ENCODE data around the gene SHISA3.
A peak's percentile ranks its signal among the peaks of the same experiment; 100 is the strongest.

SHISA3 gene

DNA sequence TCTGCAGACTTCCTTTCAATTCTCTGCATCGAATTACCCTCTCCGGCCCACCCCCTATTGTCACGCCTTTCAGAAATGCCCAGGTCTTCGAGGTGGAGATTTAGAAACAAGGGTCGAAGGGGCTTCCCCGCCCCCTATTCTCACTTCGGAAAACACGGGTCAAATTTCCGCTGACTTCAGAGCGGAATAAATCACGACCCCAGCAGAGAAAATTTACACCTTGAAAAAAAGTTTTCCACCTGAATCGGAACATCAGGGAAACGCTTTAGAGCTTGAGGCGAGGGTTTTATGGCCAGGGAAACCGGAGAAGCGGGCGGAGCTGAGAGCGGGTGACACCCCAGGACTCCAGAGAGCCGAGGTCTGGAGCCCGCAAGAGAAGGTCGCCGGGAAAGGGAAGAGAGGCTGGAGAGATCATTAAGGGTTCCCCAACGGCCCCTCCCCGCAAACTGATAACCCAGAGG is 1.6 kb downstream of the SHISA3 start:
- TF ChIP-seq, protein P1, sequence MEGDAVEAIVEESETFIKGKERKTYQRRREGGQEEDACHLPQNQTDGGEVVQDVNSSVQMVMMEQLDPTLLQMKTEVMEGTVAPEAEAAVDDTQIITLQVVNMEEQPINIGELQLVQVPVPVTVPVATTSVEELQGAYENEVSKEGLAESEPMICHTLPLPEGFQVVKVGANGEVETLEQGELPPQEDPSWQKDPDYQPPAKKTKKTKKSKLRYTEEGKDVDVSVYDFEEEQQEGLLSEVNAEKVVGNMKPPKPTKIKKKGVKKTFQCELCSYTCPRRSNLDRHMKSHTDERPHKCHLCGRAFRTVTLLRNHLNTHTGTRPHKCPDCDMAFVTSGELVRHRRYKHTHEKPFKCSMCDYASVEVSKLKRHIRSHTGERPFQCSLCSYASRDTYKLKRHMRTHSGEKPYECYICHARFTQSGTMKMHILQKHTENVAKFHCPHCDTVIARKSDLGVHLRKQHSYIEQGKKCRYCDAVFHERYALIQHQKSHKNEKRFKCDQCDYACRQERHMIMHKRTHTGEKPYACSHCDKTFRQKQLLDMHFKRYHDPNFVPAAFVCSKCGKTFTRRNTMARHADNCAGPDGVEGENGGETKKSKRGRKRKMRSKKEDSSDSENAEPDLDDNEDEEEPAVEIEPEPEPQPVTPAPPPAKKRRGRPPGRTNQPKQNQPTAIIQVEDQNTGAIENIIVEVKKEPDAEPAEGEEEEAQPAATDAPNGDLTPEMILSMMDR (IDR thresholded peaks at IDR 0.05; ENCODE audit: insufficient read depth, low read depth, low read length, missing control alignments): no peak
- peak; percentile 9 for DNase-seq (ENCODE audit: low read depth)
- peak overlapping the region; percentile 72 for H3K4me3 ChIP-seq (ENCODE audit: low read depth, low read length)

DNA sequence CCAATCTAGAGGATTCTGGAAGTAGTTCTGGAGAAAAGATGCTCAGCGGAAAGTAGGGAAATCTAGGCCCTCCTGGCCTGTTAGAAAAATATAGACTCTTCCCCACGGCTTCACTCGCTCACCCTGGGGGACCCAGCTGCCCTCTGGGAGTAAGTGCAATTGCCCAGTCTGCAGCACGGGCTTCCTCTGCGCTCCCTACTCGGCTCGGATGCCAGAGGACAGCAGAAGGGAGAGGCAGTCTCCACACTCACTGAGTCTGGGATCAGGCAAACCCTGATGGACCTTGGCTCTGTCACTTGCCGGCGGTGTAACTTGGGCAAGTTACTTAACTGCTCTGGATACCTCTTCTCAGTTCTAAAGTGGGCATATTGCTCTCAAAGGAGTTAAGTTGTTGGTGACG is 2.1 kb downstream of the SHISA3 start:
- no peak for DNase-seq (ENCODE audit: low read depth)
- TF ChIP-seq, protein P1 (IDR thresholded peaks at IDR 0.05; ENCODE audit: insufficient read depth, low read depth, low read length, missing control alignments): no peak
- no peak overlapping the region for H3K4me3 ChIP-seq (ENCODE audit: low read depth, low read length)

DNA sequence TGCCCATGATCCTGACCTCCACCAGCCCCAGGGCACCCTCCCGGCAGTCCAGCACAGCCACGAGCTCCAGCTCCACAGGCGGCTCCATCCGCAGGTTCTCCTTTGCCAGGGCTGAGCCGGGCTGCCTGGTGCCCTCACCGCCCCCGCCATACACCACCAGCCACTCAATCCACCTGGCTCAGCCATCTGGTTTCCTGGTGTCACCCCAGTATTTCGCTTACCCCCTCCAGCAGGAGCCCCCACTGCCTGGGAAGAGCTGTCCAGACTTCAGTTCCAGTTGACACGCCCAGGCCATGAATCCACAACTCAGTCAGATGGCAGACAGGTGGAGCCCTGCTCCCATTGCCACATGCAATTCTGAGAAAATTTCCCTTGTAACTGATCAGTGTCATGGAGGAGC is 3.9 kb downstream of the SHISA3 start:
- no peak overlapping the region for H3K4me3 ChIP-seq (ENCODE audit: low read depth, low read length)
- no peak for DNase-seq (ENCODE audit: low read depth)
- TF ChIP-seq, protein P1 (IDR thresholded peaks at IDR 0.05; ENCODE audit: insufficient read depth, low read depth, low read length, missing control alignments): no peak

DNA sequence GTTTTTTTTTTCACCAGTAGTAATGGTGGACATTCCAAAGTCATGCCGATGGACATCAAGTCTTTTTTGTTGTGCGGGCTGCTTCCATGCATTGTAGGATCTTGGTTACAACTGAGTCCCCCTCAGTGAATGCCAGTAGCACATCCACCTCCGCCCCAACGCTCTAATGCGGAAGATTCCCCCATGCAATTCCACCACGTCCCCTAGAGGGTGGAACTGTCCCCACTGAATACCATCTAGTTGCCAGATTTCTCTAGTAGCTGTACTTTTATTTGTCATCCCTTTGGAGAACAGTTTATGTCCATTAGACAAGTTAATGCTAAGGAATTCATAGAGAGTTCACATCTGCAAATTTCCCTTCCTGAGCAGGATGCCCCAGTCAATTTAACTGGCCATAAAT is 6.7 kb downstream of the SHISA3 start:
- TF ChIP-seq, protein P1 (IDR thresholded peaks at IDR 0.05; ENCODE audit: insufficient read depth, low read depth, low read length, missing control alignments): no peak
- H3K4me3 ChIP-seq (ENCODE audit: low read depth, low read length): no peak overlapping the region
- DNase-seq (ENCODE audit: low read depth): no peak

DNA sequence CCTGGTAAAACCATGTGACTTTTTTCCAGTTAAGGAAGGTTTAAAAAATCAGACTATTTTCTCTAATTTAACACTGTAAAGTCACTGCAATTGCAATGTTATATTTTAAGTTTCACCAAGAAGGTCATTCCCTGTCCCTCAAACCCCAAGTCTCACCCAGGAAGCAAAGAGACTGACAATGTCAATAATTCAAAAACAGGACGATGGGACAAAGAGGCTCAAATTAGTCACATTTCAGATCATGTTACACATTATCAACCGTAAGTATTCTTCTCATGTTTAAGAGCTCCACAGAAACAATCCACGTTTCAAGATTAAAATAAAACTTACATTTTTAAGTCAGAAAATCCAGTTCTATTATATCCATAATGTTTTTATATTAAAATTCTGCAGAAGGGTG is 13.2 kb downstream of the SHISA3 start:
- DNase-seq (ENCODE audit: low read depth): no peak
- TF ChIP-seq, protein P1 (IDR thresholded peaks at IDR 0.05; ENCODE audit: insufficient read depth, low read depth, low read length, missing control alignments): no peak
- H3K4me3 ChIP-seq (ENCODE audit: low read depth, low read length): no peak overlapping the region

DNA sequence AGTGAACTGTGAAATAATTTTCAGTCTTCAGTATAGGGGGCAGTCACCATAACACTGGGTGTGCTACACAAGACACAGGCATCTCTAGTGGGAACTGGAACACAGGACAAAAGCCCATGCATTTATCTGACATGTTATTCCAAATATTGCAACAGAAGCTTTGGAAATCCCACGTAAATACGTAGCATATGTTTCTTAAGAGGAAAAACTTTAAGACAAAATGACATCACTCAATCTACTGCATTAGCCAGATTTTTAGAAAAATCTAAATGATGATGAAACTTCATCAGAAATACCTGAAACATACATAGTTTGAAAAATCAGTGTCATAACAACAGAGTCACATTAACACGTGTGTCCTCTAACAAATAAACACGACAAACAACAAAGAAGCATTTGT is 14.5 kb downstream of the SHISA3 start:
- no peak overlapping the region for H3K4me3 ChIP-seq (ENCODE audit: low read depth, low read length)
- TF ChIP-seq, protein P1 (IDR thresholded peaks at IDR 0.05; ENCODE audit: insufficient read depth, low read depth, low read length, missing control alignments): no peak

DNA sequence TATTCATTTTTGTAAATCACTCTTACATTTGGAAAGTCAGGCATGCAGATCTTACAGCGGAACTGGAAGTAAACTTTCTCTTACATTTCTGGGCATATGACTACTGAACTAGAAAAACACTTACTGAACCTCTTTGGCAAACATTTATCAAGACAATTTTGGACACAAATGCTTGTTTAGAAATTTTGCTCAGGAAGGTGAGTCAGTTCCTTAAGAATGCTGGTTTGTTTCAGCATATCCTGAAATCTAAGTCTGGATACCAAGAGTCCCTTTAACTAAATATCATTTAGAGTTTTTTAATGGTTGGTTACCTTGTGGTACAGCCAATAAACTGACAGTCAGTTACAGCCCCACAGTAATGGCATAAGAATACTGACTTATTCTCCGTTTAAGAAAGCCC is 15.0 kb downstream of the SHISA3 start:
- DNase-seq (ENCODE audit: low read depth): no peak
- H3K4me3 ChIP-seq (ENCODE audit: low read depth, low read length): no peak overlapping the region
- TF ChIP-seq, protein P1 (IDR thresholded peaks at IDR 0.05; ENCODE audit: insufficient read depth, low read depth, low read length, missing control alignments): no peak

More for the DNA sequence above, 14.5 kb downstream of the SHISA3 start:
- no peak for DNase-seq (ENCODE audit: low read depth)

Data from GM12865 (cell line).